ENCODE measurements around the gene EFNA4. TPM values are rescaled to one million over a fixed set of nuclear protein-coding genes. Genes with fewer than 3 reads are reported as not detected.

The EFNA4 gene
- polyA plus RNA-seq, 2 of the 4 experiments (the other 2 are of a cell fraction), result 3.1 to 8.7 TPM

- H3K4me3 ChIP-seq, result peak overlapping the region; percentile 59
- WGBS (ENCODE audit: missing lambda C conversion rate), result 9% methylated on average over 12 of the region's 24 CpGs
- POLR2A ChIA-PET, result interaction anchor here (1.8 kb wide), 1 partner anchor 113 kb away, joined by 7 read pairs; no protein-coding TSS in a partner anchor
- H3K4me2 ChIP-seq, result peak overlapping the region; percentile 100
- H3K27ac ChIP-seq, result peak overlapping the region; percentile 74 to 88
- no peak for FAIRE-seq
- no peaks in the 10 kb centered on the region for H3K9me3 ChIP-seq
- peak; percentile 19 to 58; a peak in 3 of 6 replicates for ATAC-seq
- peak; percentile 69 to 82 for DNase-seq (ENCODE audit: low read depth in 1 of 2, low spot score in 1 of 2)
- CTCF ChIA-PET, result interaction anchor here (0.7 to 5.5 kb wide), 29 partner anchors 9 to 597 kb away, joined by 3 to 350 read pairs (median 6); partner anchors contain the start of genes ADAM15, DCST1, DCST2 and EFNA1
- peaks cover 37% of the 10 kb centered on the region for H3K4me1 ChIP-seq
- TF ChIP-seq CEBPB (IDR thresholded peaks at IDR 0.05) (no peak), MAX (IDR thresholded peaks at IDR 0.05) (peak; percentile 60; the same call in 1 of the 2 replicates), ZNF302 (CRISPR knock-in tag; IDR thresholded peaks at IDR 0.05) (no peak), MAZ (IDR thresholded peaks at IDR 0.05; ENCODE audit: borderline replicate concordance, low read depth, low read length) (no peak), HEYL (CRISPR knock-in tag; IDR thresholded peaks at IDR 0.05) (no peak), E2F6 (IDR thresholded peaks at IDR 0.05; ENCODE audit: borderline replicate concordance, low read depth) (no peak), CTCF (IDR thresholded peaks at IDR 0.05) (peak; percentile 90), HOXB13 (CRISPR knock-in tag; IDR thresholded peaks at IDR 0.05; ENCODE audit: low read depth) (no peak), CBX2 (IDR thresholded peaks at IDR 0.05; ENCODE audit: borderline replicate concordance, low read depth) (no peak), RAD21 (conservative IDR thresholded peaks at IDR 0.05 in 1 of 2, IDR thresholded peaks at IDR 0.05 in 1 of 2) (peak; percentile 26 to 39; a peak in 3 of 5 replicates), GATA3 (IDR thresholded peaks at IDR 0.05; ENCODE audit: borderline replicate concordance) (no peak), POLR2AphosphoS2 (conservative IDR thresholded peaks at IDR 0.05; ENCODE audit: low read length) (no peak), ZFP36 (IDR thresholded peaks at IDR 0.05; ENCODE audit: borderline replicate concordance, partially characterized antibody) (no peak), KDM5A (IDR thresholded peaks at IDR 0.05) (no peak), HOXB5 (CRISPR knock-in tag; IDR thresholded peaks at IDR 0.05) (no peak), POLR2A (IDR thresholded peaks at IDR 0.05; ENCODE audit: low read length) (no peak), ELK1 (IDR thresholded peaks at IDR 0.05; ENCODE audit: low read depth, low read length) (no peak), RCOR1 (IDR thresholded peaks at IDR 0.05; ENCODE audit: low read depth, low read length) (no peak), PBX3 (IDR thresholded peaks at IDR 0.05) (no peak), JUNB (IDR thresholded peaks at IDR 0.05) (no peak), HMGXB4 (CRISPR knock-in tag; IDR thresholded peaks at IDR 0.05; ENCODE audit: borderline replicate concordance) (no peak), SMC3 (IDR thresholded peaks at IDR 0.05) (peak; percentile 48), MAFK (IDR thresholded peaks at IDR 0.05; ENCODE audit: partially characterized antibody) (no peak), RARB (CRISPR knock-in tag; IDR thresholded peaks at IDR 0.05) (no peak), USF2 (IDR thresholded peaks at IDR 0.05) (no peak), HOXA7 (CRISPR knock-in tag; IDR thresholded peaks at IDR 0.05) (no peak), HES2 (IDR thresholded peaks at IDR 0.05) (no peak), EP300 (IDR thresholded peaks at IDR 0.05) (no peak), EHMT2 (IDR thresholded peaks at IDR 0.05; ENCODE audit: low read depth) (no peak), FOXS1 (CRISPR knock-in tag; IDR thresholded peaks at IDR 0.05) (no peak), EHF (CRISPR knock-in tag; IDR thresholded peaks at IDR 0.05) (no peak), PHF8 (IDR thresholded peaks at IDR 0.05; ENCODE audit: borderline replicate concordance, low read depth) (no peak), TP53 (CRISPR knock-in tag; IDR thresholded peaks at IDR 0.05) (no peak)
Observed at GRCh38 chr1:155086128-155086741, 22.7 kb downstream of the EFNA4 start.

All from A549 (cell line).